ENCODE measurements around the gene PCDH8.

PCDH8 gene, protein sequence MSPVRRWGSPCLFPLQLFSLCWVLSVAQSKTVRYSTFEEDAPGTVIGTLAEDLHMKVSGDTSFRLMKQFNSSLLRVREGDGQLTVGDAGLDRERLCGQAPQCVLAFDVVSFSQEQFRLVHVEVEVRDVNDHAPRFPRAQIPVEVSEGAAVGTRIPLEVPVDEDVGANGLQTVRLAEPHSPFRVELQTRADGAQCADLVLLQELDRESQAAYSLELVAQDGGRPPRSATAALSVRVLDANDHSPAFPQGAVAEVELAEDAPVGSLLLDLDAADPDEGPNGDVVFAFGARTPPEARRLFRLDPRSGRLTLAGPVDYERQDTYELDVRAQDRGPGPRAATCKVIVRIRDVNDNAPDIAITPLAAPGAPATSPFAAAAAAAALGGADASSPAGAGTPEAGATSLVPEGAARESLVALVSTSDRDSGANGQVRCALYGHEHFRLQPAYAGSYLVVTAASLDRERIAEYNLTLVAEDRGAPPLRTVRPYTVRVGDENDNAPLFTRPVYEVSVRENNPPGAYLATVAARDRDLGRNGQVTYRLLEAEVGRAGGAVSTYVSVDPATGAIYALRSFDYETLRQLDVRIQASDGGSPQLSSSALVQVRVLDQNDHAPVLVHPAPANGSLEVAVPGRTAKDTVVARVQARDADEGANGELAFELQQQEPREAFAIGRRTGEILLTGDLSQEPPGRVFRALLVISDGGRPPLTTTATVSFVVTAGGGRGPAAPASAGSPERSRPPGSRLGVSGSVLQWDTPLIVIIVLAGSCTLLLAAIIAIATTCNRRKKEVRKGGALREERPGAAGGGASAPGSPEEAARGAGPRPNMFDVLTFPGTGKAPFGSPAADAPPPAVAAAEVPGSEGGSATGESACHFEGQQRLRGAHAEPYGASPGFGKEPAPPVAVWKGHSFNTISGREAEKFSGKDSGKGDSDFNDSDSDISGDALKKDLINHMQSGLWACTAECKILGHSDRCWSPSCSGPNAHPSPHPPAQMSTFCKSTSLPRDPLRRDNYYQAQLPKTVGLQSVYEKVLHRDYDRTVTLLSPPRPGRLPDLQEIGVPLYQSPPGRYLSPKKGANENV

GRCh38 chr13:52848455-52849195, at the start of gene PCDH8:
TSS of gene PCDH8 (minus strand) at chr13:52848640. CDS start at chr13:52848436, 204 bp downstream.
- DNase-seq = peak in 4 of 14 donors; percentile 7 to 20 (median 19)

GRCh38 chr13:52896827-52897659, 48.6 kb upstream of the PCDH8 start:
- peak in 1 of 14 donors; percentile 44 for DNase-seq

- no peak for DNase-seq
Measured at GRCh38 chr13:52894413-52894812, 46.0 kb upstream of the PCDH8 start.

DNA sequence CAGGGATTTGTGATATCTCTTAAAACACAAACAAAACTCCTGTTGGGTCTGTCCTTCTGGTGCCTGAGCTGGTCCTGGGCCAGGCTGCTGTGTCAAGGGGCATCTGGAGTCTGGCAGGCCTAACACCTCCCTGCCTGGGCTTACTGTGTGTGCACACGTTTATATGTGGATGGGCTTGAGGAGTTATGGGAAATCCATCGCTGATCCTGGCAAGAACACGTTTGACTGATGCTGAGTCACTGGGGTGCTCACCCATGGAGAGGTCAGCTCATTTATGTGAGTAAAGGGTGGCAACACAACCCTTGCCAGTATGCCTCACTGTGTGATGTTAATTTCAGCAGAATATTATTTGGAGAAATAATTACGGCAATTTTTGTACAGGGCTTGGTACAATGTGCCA, 44.5 kb upstream of the PCDH8 start:
- DNase-seq = peak in 1 of 14 donors; percentile 32

DNA sequence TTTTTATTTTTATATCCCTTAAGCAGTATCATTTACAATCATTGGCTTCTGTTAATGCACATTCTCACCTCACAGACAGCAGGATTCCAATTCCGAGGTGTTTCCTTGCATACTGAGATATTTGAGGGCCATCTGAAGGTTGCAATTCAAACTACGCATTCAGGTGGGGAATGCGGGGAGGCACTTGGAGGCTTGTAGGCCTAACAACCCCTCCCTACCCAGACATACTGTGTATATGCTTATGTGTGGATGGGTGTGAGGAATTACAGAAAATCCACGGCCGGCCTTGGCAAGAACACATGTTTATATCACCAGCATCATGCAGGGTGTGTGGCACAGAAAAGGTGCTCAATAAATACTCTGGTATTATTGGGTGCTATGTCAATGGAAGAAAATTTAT, 43.3 kb upstream of the PCDH8 start:
- no peak for DNase-seq

- no peak for DNase-seq
Measured at GRCh38 chr13:52887165-52887564, 38.7 kb upstream of the PCDH8 start.

DNA sequence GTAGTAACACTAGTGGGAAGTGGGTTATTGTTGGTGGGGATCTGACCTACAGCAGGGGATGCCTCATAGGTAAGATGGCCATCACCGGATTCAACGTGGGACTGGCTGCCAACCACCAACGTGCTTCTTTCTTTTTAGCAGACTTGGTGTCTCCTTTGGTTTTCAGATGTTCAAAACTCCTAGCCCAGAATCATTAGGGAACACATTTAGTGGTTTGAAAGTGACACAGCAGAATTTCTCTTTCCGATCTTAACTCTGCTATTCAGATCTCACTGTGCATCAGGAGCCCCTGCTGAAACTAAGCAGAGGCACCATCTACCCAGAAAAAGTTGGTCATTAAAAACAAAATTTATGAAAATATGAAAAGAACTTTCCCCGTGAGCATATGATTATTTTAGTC, 36.7 kb upstream of the PCDH8 start:
- DNase-seq = no peak

DNA sequence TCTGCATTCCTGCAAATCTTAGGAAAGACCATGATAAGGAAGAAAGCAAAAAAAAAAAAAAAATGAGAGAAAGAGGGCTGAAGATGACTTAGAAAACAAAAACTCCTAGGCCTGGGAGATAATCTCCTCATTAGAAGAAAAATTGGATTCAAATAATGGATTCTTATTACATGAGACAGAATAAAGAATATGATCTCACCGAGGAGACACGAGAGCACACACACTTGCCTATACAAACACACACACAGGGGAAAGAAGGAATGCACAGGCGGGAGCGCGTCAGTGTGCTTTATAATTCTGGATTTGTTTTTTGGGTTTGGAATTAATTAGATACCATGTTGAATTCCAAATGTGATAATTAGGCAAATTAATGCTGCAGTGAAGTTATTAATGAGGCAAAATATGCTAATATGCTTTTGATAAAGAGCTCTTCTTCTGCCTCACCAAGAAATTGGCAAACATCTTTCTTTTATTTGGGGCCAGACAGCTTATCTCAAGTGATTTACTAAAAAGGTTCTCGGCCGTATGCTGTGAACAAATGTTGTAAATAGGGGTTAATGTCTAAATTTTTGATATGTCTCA, 36.1 kb upstream of the PCDH8 start:
- DNase-seq = no peak

- no peak for DNase-seq
Measured at GRCh38 chr13:52882785-52883184, 34.3 kb upstream of the PCDH8 start.

DNA sequence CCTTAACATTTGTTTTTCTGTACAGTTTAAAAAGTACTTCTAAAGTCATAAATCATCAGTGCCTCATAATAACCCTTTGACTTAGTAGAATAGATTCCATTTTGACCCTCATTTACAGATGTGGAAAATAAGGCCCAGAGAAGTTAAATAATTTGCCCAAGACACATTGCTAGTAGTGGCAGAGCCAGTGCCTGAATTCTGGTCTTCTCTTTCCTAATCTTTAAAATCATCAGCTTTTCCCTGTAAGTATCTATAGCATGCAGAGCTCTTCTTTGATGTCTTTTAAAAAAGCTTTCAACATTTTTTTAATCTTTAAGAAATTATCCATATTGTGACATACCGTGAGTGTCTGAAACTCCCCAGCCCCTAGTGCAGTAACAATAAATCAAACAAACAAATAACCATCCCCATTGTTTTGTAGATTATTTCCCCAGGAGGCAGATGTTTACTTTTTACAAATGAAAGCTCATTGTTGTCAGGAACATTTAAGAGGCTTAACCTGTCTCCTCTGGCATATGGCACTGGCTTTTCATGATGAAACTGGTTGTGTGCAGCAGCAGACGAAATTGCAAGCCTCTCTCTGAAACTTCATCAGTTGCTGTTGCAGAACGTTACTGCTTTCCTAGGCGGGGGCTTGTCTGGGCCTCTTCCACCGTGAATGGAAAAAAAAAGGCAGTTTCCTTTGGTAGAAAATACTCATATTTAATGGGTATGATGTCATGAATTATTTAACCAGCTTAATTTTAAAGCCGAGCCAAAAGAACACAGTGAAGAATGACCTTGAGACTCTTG, 31.7 kb upstream of the PCDH8 start:
- no peak for DNase-seq

DNA sequence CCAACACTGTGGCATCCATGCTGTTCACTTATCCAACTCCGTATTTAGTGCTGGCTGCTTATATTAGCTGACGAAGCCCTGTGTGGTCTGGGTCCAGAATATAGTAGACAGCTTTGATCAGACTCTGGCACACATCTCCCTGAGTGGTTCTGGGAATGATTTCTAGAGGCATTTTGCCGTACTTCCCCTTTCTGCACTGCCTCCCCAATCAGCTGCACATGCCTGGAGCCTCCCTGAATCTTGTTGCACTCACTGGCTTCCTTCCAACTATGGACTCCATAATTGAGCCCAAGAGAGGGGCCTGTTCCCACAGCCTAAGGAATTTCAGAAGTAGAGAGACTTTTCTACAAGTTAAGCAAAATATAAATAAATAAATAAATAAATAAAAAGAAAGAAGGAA, 30.4 kb upstream of the PCDH8 start:
- DNase-seq = no peak

DNA sequence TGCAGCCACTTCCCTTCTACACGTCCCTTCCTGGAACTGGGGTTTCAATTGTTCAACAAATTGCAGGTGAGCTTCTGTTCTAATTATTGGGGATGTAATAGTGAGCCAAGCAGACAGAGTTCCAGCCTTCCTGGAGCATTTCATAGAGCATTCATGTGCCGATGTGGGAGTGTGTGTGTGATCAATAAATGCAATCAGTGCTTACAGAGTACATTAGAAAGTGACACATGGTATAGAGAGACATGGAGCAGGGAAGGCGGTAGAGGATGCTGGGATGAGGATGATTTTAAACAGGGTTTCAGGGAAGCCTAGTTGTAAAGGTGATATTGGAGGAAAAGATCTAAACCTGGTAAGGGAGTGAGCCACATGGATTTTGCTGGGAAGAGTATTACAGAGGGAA, 21.7 kb upstream of the PCDH8 start:
- no peak for DNase-seq

GRCh38 chr13:52869621-52870020, 21.2 kb upstream of the PCDH8 start:
- no peak for DNase-seq

- no peak for DNase-seq
Measured at GRCh38 chr13:52869050-52869449, 20.6 kb upstream of the PCDH8 start.

- DNase-seq = no peak
Measured at GRCh38 chr13:52868190-52868589, 19.8 kb upstream of the PCDH8 start.

- no peak for DNase-seq
Measured at GRCh38 chr13:52864941-52865340, 16.5 kb upstream of the PCDH8 start.

- DNase-seq = no peak
Measured at GRCh38 chr13:52862358-52863206, 14.1 kb upstream of the PCDH8 start.

GRCh38 chr13:52852444-52852843, 4.0 kb upstream of the PCDH8 start:
- no peak for DNase-seq
